Fibroblast of peridontal ligament (primary cell): Measurements from ENCODE around the gene VTI1B.
A peak's percentile ranks its signal among the peaks of the same experiment; 100 is the strongest.

ENCODE experiments used
- DNase-seq: peaks from one replicate; pipeline ENCODE4 v3.0.0-alpha.2; 2010; ENCODE audit errors: extremely low read depth

VTI1B gene

DNA sequence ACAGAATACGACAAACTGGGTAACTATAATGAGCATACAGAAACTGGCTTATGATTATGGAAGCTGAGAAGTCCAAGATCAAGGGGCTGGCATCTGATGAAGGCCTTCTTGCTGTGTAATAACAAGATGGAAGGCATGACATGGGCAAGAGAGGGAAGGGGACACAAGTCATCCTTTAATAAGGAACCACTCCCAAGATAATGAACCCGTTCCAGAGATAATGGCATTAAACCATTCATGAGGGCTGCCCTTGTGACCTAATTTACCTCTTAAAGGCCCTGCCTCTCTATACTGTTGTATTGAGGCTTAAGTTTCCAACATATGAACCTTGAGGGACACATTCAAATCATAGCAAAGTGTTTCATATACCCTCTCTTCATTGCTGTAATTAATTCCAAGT is 4.6 kb upstream of the VTI1B start:
- DNase-seq = no peak

- DNase-seq = no peak
Observed at GRCh38 chr14:67675219-67675582, 769 bp upstream of the VTI1B start.

- DNase-seq = peak; percentile 31
Observed at GRCh38 chr14:67674139-67674479, 323 bp downstream of the VTI1B start.

- DNase-seq = peak; percentile 28
Observed at GRCh38 chr14:67673451-67673850, 981 bp downstream of the VTI1B start.

- no peak for DNase-seq
Observed at GRCh38 chr14:67668559-67668958, 5.9 kb downstream of the VTI1B start.

DNA sequence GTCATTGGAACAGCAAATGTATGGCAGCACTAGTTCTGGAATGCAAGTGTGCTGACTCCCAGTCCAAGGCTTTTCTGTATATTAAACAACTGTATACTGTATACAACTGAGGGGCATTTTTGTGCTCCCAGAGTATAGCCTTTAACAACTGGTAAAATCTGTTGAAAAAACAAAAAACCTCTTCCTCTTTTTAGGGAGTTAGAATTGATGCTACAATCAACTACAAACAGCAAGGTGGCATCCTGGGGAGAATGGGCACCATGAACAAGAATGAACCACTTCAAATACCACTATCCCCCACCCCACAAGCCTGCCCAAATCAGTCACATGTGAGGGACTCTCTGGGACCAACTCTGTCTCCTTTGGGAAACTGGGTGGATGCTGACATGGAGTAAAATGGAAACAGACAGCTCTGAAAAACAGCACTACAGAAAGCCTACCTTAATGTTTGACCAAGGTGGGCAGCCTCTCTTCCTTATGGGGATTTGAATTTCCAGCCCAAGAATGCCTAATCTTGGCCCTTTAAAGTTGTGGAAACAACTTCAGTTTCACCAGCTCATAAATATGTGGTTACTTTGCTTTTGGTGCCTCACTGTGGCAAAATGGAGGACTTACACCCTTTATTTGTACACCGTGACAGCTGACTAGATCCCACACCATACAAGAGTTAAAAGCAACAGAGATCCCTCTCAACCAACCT is 7.5 kb downstream of the VTI1B start:
- DNase-seq = peak; percentile 85

GRCh38 chr14:67665868-67666267 is 8.6 kb downstream of the VTI1B start:
- DNase-seq = peak; percentile 80

GRCh38 chr14:67663633-67664032 is 10.8 kb downstream of the VTI1B start:
- DNase-seq = no peak

- peak; percentile 83 for DNase-seq
Observed at GRCh38 chr14:67653651-67654280, 20.7 kb downstream of the VTI1B start.

DNA sequence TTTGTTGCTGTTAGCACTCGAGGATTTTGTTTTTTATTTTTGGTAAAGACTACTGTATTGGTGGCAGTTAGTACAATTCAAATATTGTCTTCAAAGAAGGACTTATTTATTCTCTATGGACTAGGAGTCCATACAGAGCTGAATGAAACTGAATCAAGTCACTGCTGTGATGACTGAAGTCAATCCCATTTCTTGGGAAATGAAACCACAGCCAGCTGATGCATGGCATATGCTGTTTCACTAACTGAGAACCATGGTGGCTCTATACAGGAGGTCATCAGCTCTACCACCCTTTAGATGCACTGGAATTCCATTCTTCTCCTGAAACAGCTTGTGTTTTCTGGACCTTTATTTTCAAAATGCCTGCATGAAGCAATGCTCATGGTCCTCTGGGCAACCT is 22.2 kb downstream of the VTI1B start:
- no peak for DNase-seq

GRCh38 chr14:67650694-67651093 is 23.7 kb downstream of the VTI1B start:
- peak; percentile 77 for DNase-seq

- DNase-seq = no peak
Observed at GRCh38 chr14:67650151-67650550, 24.3 kb downstream of the VTI1B start.

DNA sequence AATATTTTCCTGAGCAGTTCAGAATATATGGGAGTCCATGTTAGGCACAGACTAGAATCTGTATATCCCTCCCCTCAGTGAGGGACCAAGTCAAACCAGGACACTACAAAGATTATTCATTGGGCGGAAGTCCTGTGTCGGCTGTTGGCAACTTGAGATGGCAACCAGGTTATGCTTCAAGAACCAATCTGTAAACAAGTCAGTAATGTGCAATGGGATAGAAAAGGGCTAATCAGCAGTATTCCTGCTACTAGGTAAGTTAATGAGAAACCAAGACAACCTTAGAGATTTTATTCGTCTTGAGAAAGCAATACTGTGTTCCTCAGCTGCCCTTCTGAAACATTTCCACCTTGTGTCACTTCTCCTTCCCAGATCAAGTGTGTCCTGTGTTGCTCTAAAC is 28.3 kb downstream of the VTI1B start:
- DNase-seq = no peak

- DNase-seq = no peak
Observed at GRCh38 chr14:67645414-67645813, 29.0 kb downstream of the VTI1B start.

- no peak for DNase-seq
Observed at GRCh38 chr14:67644428-67644827, 30.0 kb downstream of the VTI1B start.

GRCh38 chr14:67643713-67644112 is 30.7 kb downstream of the VTI1B start:
- DNase-seq = no peak

DNA sequence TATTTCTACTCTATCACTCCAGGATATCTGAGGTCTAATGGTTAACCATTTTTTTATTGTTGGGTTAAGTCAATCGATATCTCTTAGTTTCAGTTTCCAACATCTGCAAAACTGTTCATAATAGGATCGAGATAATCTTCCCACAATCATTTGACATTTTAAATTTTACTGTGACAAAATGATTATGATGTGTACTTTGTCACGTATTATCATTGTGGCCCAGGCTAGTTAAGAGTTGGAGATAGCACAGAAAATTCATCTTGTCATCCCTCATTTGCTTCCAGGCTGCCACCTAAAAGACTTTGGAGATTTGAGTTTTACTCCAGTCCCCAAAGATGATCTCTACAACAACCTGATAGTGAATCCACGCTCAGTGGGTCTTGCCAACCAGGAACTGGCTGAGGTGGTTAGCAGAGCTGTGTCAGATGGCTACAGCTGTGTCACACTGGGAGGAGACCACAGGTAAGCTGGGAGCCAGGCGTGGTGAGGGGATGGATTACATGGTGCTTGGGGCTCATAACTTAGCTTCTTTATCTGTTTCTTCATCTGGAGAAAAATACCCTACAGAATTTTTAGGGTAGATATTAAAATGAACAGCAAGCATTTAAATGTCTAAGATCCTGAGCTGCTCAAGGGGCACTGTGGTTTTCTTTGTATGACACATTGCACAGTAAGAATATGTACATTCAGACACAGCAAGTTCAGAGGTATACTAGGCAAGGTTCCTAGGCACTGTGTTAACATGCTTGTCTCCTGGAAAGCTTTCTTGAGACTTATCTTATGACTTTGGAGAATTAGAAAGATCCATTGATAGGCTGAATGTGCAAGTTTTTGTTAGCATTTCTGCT is 32.3 kb downstream of the VTI1B start:
- no peak for DNase-seq

DNA sequence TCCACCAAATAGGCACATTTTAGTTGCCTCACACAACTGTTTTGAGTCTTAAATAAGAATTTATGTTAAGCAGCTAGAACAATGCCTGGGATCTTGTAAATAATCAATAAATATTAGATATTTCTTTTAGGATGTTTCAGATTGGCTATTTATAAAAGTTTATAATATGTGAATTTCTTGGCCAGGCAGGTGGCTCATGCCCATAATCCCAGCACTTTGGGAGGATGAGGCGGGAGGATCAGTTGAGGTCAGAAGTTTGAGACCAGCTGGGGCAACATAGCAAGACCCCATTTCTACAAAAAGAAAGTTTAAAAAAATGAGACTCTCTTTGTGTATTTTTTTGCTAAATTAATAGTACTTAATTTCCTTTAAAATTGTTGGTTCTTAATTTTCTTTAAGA is 33.0 kb downstream of the VTI1B start:
- no peak for DNase-seq

- DNase-seq = no peak
Observed at GRCh38 chr14:67638642-67639041, 35.8 kb downstream of the VTI1B start.

DNA sequence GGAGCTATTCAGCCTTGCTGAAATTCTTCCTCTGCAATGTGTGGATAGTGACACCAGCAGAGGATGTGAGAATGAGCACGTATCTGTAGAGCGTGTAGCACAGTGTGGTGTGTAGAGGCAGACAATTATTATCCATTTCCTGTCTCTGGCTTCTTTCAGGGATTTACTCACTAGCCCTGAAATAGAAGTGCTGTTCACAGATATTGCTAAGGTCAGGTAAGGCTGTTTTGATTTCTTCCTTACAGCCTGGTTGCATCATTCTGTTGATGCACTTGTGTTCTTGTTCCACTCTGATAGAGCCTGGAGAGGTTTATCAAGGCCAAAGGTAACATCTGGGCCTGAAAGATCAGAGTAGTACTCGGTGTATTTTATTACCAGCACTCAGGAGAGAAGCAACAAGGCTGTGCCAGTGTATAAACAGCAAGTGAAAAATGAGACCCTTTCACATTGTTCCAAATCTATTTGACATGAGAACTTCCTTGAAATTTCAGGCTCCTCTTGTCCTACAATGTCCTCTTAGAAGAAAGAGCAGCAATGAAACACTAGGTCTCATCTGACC is 38.0 kb downstream of the VTI1B start:
- DNase-seq = no peak

GRCh38 chr14:67633451-67634147 is 40.8 kb downstream of the VTI1B start:
- no peak for DNase-seq

GRCh38 chr14:67630938-67631337 is 43.5 kb downstream of the VTI1B start:
- no peak for DNase-seq
